GM15510 (cell line): Measurements from ENCODE around the gene GNAO1.

Experiments used
- POLR2A ChIP-seq: IDR thresholded peaks from 3 replicates; pipeline ENCODE4 v1.6.1; 2011; ENCODE audit warnings: borderline replicate concordance; ENCODE audit not compliant: insufficient read length; ENCODE audit errors: extremely low read depth

GNAO1 gene

GRCh38 chr16:56279132-56279531, 87.8 kb downstream of the GNAO1 start:
- TF ChIP-seq POLR2A, result no peak

GRCh38 chr16:56279914-56280313, 88.6 kb downstream of the GNAO1 start:
- TF ChIP-seq POLR2A, result no peak

- no peak for TF ChIP-seq POLR2A
Observed at GRCh38 chr16:56281249-56281805, 90.0 kb downstream of the GNAO1 start.

- TF ChIP-seq POLR2A, result no peak
Observed at GRCh38 chr16:56282451-56282850, 91.2 kb downstream of the GNAO1 start.

- no peak for TF ChIP-seq POLR2A
Observed at GRCh38 chr16:56284521-56284920, 93.2 kb downstream of the GNAO1 start.

GRCh38 chr16:56286809-56287208, 95.5 kb downstream of the GNAO1 start:
- TF ChIP-seq POLR2A, result no peak

GRCh38 chr16:56288019-56288418, 96.7 kb downstream of the GNAO1 start:
- TF ChIP-seq POLR2A, result no peak

GRCh38 chr16:56289416-56289815, 98.1 kb downstream of the GNAO1 start:
- TF ChIP-seq POLR2A, result no peak

GRCh38 chr16:56289862-56290261, 98.6 kb downstream of the GNAO1 start:
- TF ChIP-seq POLR2A, result no peak

GRCh38 chr16:56294014-56294413, 102.7 kb downstream of the GNAO1 start:
- no peak for TF ChIP-seq POLR2A

GRCh38 chr16:56294579-56294978, 103.3 kb downstream of the GNAO1 start:
- no peak for TF ChIP-seq POLR2A

- no peak for TF ChIP-seq POLR2A
Observed at GRCh38 chr16:56295059-56295665, 103.9 kb downstream of the GNAO1 start.

- no peak for TF ChIP-seq POLR2A
Observed at GRCh38 chr16:56295739-56296527, 104.6 kb downstream of the GNAO1 start.

- no peak for TF ChIP-seq POLR2A
Observed at GRCh38 chr16:56297684-56298083, 106.4 kb downstream of the GNAO1 start.

- TF ChIP-seq POLR2A, result no peak
Observed at GRCh38 chr16:56298116-56298515, 106.8 kb downstream of the GNAO1 start.
